Adipocyte (in vitro differentiated cells): ENCODE measurements around the gene CCT7.

Experiments used
- DNase-seq: peaks from one replicate; pipeline ENCODE4 v3.0.0-alpha.2; 2015; ENCODE audit warnings: low read depth
- H3K27me3 ChIP-seq: replicated peaks from 2 replicates; pipeline ENCODE4 v1.7.0; 2013; ENCODE audit warnings: mild to moderate bottlenecking, low read length, moderate library complexity; ENCODE audit not compliant: control insufficient read depth, insufficient read depth
- H3K36me3 ChIP-seq: 2 replicates; pipeline ENCODE4 v1.7.0; 2013; ENCODE audit warnings: low read length, mild to moderate bottlenecking, moderate library complexity; ENCODE audit not compliant: control insufficient read depth, insufficient read depth, severe bottlenecking
- H3K4me1 ChIP-seq: 2 replicates; pipeline ENCODE4 v1.7.0; 2013; ENCODE audit warnings: mild to moderate bottlenecking, low read length, moderate library complexity; ENCODE audit not compliant: control insufficient read depth, insufficient read depth
- H3K4me3 ChIP-seq: 2 replicates; pipeline ENCODE4 v1.7.0; 2013; ENCODE audit warnings: mild to moderate bottlenecking, low read length, moderate library complexity
- H3K9ac ChIP-seq: 2 replicates; pipeline ENCODE4 v1.7.0; 2013; ENCODE audit warnings: mild to moderate bottlenecking, low read length, moderate library complexity
- H3K9me3 ChIP-seq: 2 replicates; pipeline ENCODE4 v1.7.0; 2013; ENCODE audit warnings: mild to moderate bottlenecking, low read length, moderate library complexity; ENCODE audit not compliant: control insufficient read depth

The CCT7 gene

DNA sequence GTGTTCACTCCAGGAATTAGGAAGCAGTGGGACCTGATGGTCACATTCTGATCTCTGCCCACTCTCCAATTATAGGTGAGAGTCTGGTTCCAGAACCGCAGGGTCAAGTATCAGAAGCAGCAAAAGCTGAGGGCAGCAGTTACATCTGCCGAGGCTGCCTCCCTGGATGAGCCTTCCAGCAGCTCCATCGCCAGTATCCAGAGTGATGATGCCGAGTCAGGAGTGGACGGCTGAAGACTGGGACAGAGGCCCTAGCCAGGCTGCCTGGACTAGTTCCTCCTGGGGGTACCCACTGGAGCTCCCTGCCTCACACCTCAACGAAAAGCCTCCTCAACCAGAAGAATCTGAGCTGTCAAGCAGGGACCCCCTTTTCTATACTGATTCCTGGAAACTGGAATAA lies 23.4 kb upstream of the CCT7 start:
- Histone ChIP-seq H3K4me3 (no peak overlapping the region), H3K36me3 (no peaks in the 10 kb centered on the region), H3K9me3 (no peaks in the 10 kb centered on the region), H3K27me3 (peaks cover 13% of the 10 kb centered on the region), H3K9ac (no peak overlapping the region), H3K4me1 (peaks cover 31% of the 10 kb centered on the region)
- DNase-seq, result no peak

DNA sequence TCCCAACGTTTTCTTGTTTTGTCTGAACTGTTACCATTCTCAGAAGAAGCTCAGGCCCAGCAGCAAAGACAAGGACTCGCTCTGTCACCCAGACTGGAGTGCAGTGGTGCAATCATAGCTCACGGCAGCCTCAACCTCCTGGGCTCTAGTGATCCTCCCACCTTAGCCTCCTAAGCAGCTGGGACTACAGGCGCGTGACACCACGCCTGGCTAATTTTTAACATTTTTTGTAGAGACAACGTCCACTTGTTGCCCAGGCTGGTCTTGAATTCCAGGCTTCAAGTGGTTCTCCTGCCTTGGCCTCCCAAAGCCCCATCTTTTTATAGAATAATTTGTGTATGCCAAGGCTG lies 22.0 kb upstream of the CCT7 start:
- Histone ChIP-seq H3K9me3 (no peaks in the 10 kb centered on the region), H3K9ac (peak overlapping the region; percentile 3), H3K27me3 (peaks cover 4% of the 10 kb centered on the region), H3K4me3 (no peak overlapping the region), H3K36me3 (no peaks in the 10 kb centered on the region), H3K4me1 (peaks cover 33% of the 10 kb centered on the region)
- DNase-seq, result no peak

DNA sequence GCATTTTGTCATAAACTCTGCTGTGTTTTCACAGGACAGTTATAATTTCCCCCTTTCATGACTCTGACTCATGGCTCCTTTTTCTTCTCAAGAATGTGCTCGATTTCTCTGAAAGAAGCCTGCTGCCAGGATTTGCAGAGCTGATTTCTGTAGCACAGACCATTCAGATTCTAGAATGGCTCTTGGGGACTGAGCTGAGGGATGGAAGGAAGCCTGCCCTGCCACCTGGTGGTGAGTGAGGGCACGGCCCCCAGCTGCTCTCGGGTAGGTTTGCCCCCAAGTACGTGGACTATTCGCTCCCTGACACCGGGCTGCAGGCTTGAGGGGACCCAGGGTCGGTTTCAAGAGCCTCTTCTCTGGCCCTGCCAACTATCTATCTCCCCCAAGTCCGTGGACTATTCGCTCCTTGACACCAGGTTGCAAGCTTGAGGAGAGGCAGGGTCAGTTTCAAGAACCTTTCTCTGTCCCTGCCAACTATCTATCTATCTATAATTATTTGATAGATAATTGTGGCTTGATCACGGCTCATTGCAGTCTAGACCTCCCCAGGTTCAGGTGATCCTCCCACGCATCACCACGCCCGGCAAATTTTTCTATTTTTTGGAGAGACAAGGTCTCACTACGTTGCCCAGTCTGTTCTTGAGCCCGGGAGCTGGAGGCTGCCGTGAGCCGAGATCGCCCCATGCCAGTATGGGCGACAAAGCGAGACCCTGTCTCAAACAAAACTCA lies 21.5 kb upstream of the CCT7 start:
- peak overlapping the region; percentile 93 for H3K9ac ChIP-seq
- peak; percentile 92 for DNase-seq
- H3K27me3 ChIP-seq, result peaks cover 3% of the 10 kb centered on the region
- peaks cover 33% of the 10 kb centered on the region for H3K4me1 ChIP-seq
- no peak overlapping the region for H3K4me3 ChIP-seq
- H3K36me3 ChIP-seq, result no peaks in the 10 kb centered on the region
- H3K9me3 ChIP-seq, result no peaks in the 10 kb centered on the region

DNA sequence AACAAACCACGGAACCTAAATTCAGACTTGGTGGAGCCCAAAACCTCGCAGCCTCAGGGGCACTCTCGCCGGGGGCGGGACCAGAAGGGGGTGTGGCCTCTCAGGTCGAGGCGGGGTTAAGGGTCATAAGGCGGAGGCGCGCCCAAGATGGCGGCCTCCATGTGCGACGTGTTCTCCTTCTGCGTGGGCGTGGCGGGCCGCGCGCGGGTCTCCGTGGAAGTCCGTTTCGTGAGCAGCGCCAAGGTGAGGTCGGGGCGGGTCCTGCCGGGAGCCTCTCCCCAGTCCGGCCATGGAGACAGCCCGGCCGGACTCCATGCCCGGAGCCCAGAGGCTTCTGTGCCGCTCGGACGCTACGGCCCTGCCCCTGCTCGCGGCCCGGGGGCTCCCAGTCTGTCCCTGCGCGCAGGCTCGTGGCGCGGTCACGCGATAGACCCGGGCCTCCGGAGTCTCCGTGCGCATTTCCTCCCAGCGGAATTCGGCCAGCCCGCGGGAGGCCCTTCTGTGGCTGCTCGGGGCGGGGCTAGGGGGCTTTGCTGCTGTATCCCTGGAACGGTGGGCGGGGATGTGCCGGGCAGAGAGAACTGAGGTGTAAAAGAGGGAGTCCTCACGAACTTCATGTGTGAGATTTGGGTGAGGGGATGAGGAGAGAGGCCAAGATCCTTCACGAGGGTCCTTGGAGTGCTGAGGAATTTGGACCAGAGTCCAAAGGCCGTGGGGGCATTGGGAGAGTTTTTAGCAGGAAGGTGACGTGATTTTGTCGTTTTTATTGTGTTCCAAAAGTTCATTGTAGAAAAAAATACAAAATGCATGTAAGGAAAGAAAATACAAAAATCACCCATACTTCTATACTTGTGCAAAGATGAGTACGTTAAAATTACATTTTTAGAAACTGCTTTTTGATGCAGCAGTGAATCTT lies 19.7 kb upstream of the CCT7 start, which contains the start of gene SMYD5:
Gene SMYD5, plus strand, starts transcription at position 126 of the 916 bp plus-strand sequence. Its CDS starts 22 bp downstream, at position 148.
- H3K4me3 ChIP-seq, result peak within 1 kb of the TSS; percentile 94
- H3K9ac ChIP-seq, result peak within 1 kb of the TSS; percentile 93
- no peaks in the 10 kb centered on the region for H3K36me3 ChIP-seq
- H3K4me1 ChIP-seq, result peaks cover 41% of the 10 kb centered on the region
- DNase-seq, result peak; percentile 89
- no peaks in the 10 kb centered on the region for H3K9me3 ChIP-seq
- no peaks in the 10 kb centered on the region for H3K27me3 ChIP-seq

DNA sequence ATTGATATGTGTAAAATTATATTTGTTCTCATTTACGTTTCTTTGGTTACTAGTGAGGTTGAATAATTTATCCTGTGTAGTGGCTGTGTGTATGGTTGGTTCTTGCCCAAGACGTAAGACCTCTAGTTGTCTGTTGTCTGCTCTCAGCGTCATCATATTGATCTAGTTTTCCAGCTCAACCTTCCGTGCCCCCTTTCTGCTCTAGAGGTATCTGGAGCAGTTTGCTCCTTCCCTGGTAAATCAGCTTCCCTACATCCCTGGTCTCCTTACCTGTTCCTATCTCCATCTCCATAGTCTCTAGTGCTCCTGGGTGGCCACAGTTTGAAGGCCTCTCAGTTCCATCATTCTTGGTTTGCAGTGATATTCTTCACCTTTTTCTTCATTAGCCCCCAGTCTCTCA lies 18.9 kb upstream of the CCT7 start:
- Histone ChIP-seq H3K9me3 (no peaks in the 10 kb centered on the region), H3K27me3 (no peaks in the 10 kb centered on the region), H3K4me1 (peaks cover 41% of the 10 kb centered on the region), H3K4me3 (peak overlapping the region; percentile 94), H3K36me3 (peaks cover 2% of the 10 kb centered on the region), H3K9ac (peak overlapping the region; percentile 93)
- no peak for DNase-seq

DNA sequence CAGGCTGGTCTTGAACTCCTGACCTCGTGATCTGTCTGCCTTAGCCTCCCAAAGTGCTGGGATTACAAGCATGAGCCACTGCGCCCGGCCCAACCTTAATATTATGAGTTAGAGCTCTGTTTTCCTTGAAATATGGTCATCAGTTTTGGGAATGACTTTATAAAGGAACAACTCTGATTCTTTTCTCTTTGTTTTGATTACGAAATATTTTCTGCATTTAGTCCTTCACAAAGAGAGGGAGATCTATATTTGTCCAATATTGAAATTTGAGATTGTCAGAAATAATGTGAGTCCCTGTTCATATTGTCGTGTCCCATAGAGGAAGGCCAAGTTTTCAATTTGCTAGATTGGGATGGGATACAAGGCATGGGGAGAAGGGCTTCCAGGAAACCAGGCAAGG lies 16.9 kb upstream of the CCT7 start:
- Histone ChIP-seq H3K27me3 (no peaks in the 10 kb centered on the region), H3K4me1 (peaks cover 37% of the 10 kb centered on the region), H3K9ac (no peak overlapping the region), H3K4me3 (no peak overlapping the region), H3K9me3 (no peaks in the 10 kb centered on the region), H3K36me3 (peaks cover 19% of the 10 kb centered on the region)
- no peak for DNase-seq

DNA sequence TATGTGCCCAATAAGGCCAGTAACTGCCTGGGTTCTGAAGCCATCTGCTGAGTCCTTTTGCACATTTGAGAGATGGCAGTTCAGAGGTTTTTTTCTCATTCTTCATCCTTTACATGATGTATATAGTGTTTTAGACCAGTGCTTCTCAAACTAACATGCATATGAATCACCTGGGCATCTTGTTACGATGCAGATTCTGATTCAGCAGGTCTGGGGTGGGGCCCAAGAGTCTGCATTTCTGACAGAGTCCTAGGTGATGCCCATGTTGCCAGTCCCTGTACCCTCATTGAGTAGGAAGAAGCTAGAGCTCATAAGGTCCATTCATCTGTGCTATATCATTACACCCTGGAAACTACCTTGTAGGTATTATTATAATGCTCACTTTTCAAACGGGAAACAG lies 16.3 kb upstream of the CCT7 start:
- no peak for DNase-seq
- Histone ChIP-seq H3K9me3 (no peaks in the 10 kb centered on the region), H3K4me1 (peaks cover 31% of the 10 kb centered on the region), H3K4me3 (no peak overlapping the region), H3K9ac (no peak overlapping the region), H3K27me3 (no peaks in the 10 kb centered on the region), H3K36me3 (peaks cover 22% of the 10 kb centered on the region)

DNA sequence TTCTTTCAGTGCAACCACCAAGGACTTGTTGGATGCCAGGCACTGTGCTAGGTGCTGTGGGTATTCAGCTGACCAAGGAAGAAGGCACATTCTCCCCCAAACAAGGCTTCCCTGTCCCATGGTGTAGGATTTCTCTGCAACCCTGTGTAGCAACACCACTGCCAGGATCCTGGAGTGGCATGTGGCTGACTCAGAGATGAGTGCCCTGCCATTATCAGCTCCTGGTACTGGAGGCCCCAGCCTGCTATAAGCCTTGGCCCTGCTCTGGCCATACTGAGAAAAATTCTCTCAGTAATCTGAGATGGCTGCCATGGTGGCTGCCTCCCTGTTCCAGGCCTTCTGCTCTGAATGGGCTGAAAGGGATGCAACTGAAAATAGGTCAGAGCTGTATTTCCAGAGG lies 15.8 kb upstream of the CCT7 start:
- Histone ChIP-seq H3K4me1 (peaks cover 27% of the 10 kb centered on the region), H3K4me3 (no peak overlapping the region), H3K27me3 (no peaks in the 10 kb centered on the region), H3K9ac (no peak overlapping the region), H3K36me3 (peaks cover 27% of the 10 kb centered on the region), H3K9me3 (no peaks in the 10 kb centered on the region)
- peak; percentile 75 for DNase-seq

DNA sequence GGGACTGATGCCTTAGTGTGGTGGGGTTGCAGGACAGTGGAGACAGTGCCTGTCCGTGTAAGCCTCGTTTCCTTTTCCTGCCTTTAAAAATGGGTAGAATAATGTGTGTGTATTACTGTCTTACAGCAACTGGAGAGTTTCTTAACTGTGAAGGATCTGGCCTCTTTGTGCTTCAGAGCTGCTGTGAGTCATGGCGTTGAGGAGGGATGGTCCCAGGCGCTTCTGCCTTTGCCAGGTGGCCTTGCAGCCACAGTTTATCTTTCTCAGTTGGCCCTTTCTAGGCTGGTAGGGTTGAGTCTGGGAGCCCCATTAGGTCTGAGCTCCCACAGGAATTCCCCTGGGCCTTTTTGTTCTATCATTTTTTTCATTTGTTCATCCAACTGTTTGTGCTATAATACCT lies 10.3 kb upstream of the CCT7 start:
- Histone ChIP-seq H3K4me3 (no peak overlapping the region), H3K9ac (no peak overlapping the region), H3K36me3 (peaks cover 58% of the 10 kb centered on the region), H3K4me1 (peaks cover 5% of the 10 kb centered on the region), H3K27me3 (no peaks in the 10 kb centered on the region), H3K9me3 (no peaks in the 10 kb centered on the region)
- no peak for DNase-seq

DNA sequence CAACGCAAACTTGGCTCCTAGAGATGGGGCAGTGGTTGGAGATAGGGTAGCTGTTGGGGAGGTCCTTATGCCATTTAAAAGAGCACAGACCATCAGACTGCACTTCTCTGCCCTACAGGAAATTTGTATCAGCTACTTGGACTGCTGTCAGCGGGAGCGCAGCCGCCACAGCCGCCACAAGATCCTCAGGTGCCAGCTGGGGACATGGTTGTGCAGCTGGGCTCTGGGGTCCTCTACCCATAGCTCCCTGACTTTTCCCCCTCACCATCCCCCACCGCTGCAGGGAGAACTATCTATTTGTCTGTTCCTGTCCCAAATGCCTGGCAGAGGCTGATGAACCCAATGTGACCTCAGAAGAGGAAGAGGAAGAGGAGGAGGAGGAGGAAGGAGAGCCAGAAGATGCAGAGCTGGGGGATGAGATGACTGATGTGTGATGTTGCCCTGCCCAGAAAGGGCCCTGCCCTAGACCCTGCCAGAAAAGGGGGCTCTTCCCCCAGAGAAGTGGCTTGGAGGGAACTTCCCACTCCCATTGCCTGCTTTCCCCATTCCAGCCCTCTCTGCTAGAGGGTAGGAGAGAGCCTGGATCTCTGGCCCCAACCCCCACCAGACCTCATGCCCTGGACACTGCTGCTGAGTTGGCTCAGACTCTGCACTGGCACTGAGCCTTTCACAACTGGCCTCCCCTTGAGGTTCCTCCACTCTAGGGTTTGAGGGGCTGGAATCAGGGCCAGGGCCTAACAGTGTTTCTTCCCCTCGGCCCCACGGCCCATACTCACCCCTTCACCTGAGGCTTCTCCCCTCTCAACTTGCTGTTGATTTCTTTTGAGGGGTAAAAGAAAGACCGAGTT lies 8.4 kb upstream of the CCT7 start:
- Histone ChIP-seq H3K36me3 (peaks cover 59% of the 10 kb centered on the region), H3K4me1 (peaks cover 5% of the 10 kb centered on the region), H3K9ac (no peak overlapping the region), H3K4me3 (no peak overlapping the region), H3K27me3 (no peaks in the 10 kb centered on the region), H3K9me3 (no peaks in the 10 kb centered on the region)
- DNase-seq, result no peak

DNA sequence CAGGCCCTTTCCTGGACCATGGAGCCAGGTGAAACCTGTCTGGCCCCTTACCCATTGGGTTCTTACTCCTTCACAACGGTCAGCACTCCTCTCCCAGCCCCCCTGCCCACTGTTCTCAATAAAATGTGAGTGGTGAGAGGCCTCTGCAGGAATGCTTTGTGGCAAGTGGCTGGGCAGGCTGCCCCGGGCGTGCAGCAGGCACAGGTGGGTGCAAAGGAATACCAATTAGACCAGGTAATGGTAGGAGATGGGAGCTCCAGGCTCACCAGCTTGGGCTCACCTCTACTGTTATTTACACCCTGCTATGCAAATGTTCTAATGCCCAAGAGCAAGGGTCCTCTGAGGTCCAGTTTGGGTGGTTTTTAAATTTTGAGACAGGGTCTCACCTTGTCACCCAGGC lies 7.0 kb upstream of the CCT7 start:
- no peak overlapping the region for H3K4me3 ChIP-seq
- H3K9me3 ChIP-seq, result no peaks in the 10 kb centered on the region
- H3K27me3 ChIP-seq, result no peaks in the 10 kb centered on the region
- peaks cover 46% of the 10 kb centered on the region for H3K36me3 ChIP-seq
- H3K9ac ChIP-seq, result no peak overlapping the region
- peaks cover 5% of the 10 kb centered on the region for H3K4me1 ChIP-seq
- DNase-seq, result no peak
